PC-3 (cell line): ENCODE measurements around the gene FAM117B. TPM values are rescaled to one million over a fixed set of nuclear protein-coding genes. Genes with fewer than 3 reads are reported as not detected.

Experiments used
- ATAC-seq: fragments of 200-7000 bp; cut with Tn5 transposase; 2 replicates; pipeline ENCODE4 v1.9.1; 2020; ENCODE audit warnings: mild to moderate bottlenecking, moderate library complexity
- BruUV-seq: library from RNA; stranded (reverse); fragments of 400-500 nt; replicated peaks from 2 replicates; lab custom pipeline; 2021; lab: Mats Ljungman, UMichigan
- CTCF ChIA-PET: fragments of 300-600 bp; sonication (Branson Sonifier 250); formaldehyde crosslinking; loops from one replicate; lab custom pipeline; 2022; ENCODE audit warnings: antibody characterized with exemption; lab: Charles Lee
- POLR2A ChIA-PET: fragments of 300-600 bp; sonication (Branson Sonifier 250); formaldehyde crosslinking; loops from one replicate; lab custom pipeline; 2022; ENCODE audit warnings: antibody characterized with exemption; ENCODE audit not compliant: unreplicated experiment; lab: Charles Lee
- DNase-seq: peaks from one replicate; pipeline ENCODE4 v3.0.0-alpha.2; 2015
- H2AFZ ChIP-seq: fragments of 300-600 bp; sonication (generic); 2 replicates; pipeline ENCODE4 v1.6.0; 2016; ENCODE audit warnings: antibody characterized with exemption, low read length
- H3F3A ChIP-seq: fragments of 300-600 bp; sonication (generic); one replicate; pipeline ENCODE4 v1.6.0; 2017; ENCODE audit warnings: antibody characterized with exemption, low read length, control low read depth, mild to moderate bottlenecking; ENCODE audit not compliant: unreplicated experiment
- H3K27ac ChIP-seq: fragments of 300-600 bp; sonication (generic); 2 replicates; pipeline ENCODE4 v1.5.1; 2016; ENCODE audit warnings: mild to moderate bottlenecking, low read length
- H3K27me3 ChIP-seq: fragments of 300-600 bp; sonication (generic); 2 replicates; pipeline ENCODE4 v1.6.1; 2016; ENCODE audit warnings: low read length, mixed read lengths
- H3K36me3 ChIP-seq: fragments of 300-600 bp; sonication (generic); 2 replicates; pipeline ENCODE4 v1.6.1; 2016; ENCODE audit warnings: low read depth, mixed run types, low read length, mixed read lengths
- H3K4me1 ChIP-seq: fragments of 300-600 bp; sonication (generic); 2 replicates; pipeline ENCODE4 v1.5.1; 2016; ENCODE audit warnings: low read length; ENCODE audit not compliant: insufficient read depth
- H3K4me2 ChIP-seq: fragments of 300-600 bp; sonication (generic); 2 replicates; pipeline ENCODE4 v1.6.0; 2016; ENCODE audit warnings: low read length
- H3K4me3 ChIP-seq: fragments of 300-600 bp; sonication (generic); 2 replicates; pipeline ENCODE4 v1.5.1; 2016; ENCODE audit warnings: mild to moderate bottlenecking, low read length, mixed read lengths
- H3K79me2 ChIP-seq: fragments of 300-600 bp; sonication (generic); 2 replicates; pipeline ENCODE4 v1.6.1; 2017; ENCODE audit warnings: low read length, mixed read lengths
- H3K9ac ChIP-seq: fragments of 300-600 bp; sonication (generic); 2 replicates; pipeline ENCODE4 v1.6.0; 2016; ENCODE audit warnings: mild to moderate bottlenecking, low read length
- H3K9me2 ChIP-seq: fragments of 300-600 bp; sonication (generic); replicated peaks from 2 replicates; pipeline ENCODE4 v1.6.1; 2016; ENCODE audit warnings: mixed run types, low read length, mixed read lengths
- H3K9me3 ChIP-seq: fragments of 300-600 bp; sonication (generic); 2 replicates; pipeline ENCODE4 v1.6.1; 2016; ENCODE audit warnings: low read length, mixed read lengths
- H4K20me1 ChIP-seq: fragments of 300-600 bp; sonication (generic); 2 replicates; pipeline ENCODE4 v1.6.1; 2016; ENCODE audit warnings: low read length, mixed read lengths
- EZH2 ChIP-seq: fragments of 300-600 bp; sonication (generic); IDR thresholded peaks from one replicate; pipeline ENCODE4 v1.6.1; 2017; ENCODE audit warnings: antibody characterized with exemption, mild to moderate bottlenecking, low read length; ENCODE audit not compliant: unreplicated experiment
- EZH2phosphoT487 ChIP-seq: fragments of 300-600 bp; sonication (generic); IDR thresholded peaks from 2 replicates; pipeline ENCODE4 v1.6.1; 2018; ENCODE audit warnings: mild to moderate bottlenecking, antibody characterized with exemption, low read length, borderline replicate concordance
- intact Hi-C: fragments of 100-400 bp; cut with micrococcal nuclease; formaldehyde crosslinking; loops from 2 replicates; pipeline ENCODE4 v1.9.0; 2023
- total RNA-seq: library from RNA; depleted of rRNA; stranded (reverse); fragments of >200 nt; gene quantifications from 2 replicates; pipeline ENCODE4 v1.2.3, GENCODE V29; 2014
- TF ChIP-seq, protein P1 (sequence below): fragments of 300-600 bp; sonication (generic); conservative IDR thresholded peaks from 2 replicates; pipeline ENCODE4 v1.5.1; 2017; ENCODE audit warnings: antibody characterized with exemption, low read depth, mild to moderate bottlenecking, low read length

The FAM117B gene
- total RNA-seq, 1 experiment from 2014 or later = 2.2 TPM

DNA sequence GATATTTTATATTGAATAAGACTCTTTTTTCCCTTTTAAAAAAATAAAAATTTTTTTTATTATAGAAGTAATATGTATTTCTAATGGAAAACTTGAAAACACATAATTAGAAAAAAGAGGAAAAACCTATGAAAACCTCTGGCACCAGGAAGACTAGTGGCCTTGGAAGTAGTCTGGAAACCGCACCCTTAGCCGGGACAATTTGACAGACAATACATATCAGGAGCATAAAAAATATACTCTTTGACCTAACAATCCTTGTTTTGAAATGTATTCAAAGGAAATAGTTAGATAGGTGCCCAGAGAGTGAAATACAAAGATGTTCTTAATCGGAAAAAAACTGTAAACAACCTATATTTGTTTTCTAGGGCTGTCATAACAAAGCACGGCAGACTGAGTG, 34.9 kb upstream of the FAM117B start:
- POLR2A ChIA-PET = no interaction called here
- Histone ChIP-seq H3K9me3 (no peaks in the 10 kb centered on the region), H2AFZ (0 out of 2 replicates have a peak overlapping the region, but pooled peaks have one; percentile 19), H3K4me3 (no peak overlapping the region), H3F3A (no peaks in the 10 kb centered on the region), H3K9ac (no peak overlapping the region), H3K79me2 (no peaks in the 10 kb centered on the region), H3K4me2 (no peak overlapping the region), H3K9me2 (no peaks in the 10 kb centered on the region), H3K36me3 (no peaks in the 10 kb centered on the region), H3K27ac (no peak overlapping the region), H3K4me1 (no peaks in the 10 kb centered on the region), H3K27me3 (no peaks in the 10 kb centered on the region), H4K20me1 (no peaks in the 10 kb centered on the region)
- no TSS peak for BruUV-seq
- intact Hi-C loops = no loop called here
- ATAC-seq = no peak
- DNase-seq = no peak
- CTCF ChIA-PET = no interaction called here
- TF ChIP-seq, protein P1, sequence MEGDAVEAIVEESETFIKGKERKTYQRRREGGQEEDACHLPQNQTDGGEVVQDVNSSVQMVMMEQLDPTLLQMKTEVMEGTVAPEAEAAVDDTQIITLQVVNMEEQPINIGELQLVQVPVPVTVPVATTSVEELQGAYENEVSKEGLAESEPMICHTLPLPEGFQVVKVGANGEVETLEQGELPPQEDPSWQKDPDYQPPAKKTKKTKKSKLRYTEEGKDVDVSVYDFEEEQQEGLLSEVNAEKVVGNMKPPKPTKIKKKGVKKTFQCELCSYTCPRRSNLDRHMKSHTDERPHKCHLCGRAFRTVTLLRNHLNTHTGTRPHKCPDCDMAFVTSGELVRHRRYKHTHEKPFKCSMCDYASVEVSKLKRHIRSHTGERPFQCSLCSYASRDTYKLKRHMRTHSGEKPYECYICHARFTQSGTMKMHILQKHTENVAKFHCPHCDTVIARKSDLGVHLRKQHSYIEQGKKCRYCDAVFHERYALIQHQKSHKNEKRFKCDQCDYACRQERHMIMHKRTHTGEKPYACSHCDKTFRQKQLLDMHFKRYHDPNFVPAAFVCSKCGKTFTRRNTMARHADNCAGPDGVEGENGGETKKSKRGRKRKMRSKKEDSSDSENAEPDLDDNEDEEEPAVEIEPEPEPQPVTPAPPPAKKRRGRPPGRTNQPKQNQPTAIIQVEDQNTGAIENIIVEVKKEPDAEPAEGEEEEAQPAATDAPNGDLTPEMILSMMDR = no peak
- TF ChIP-seq EZH2 (no peak), EZH2phosphoT487 (no peak)

DNA sequence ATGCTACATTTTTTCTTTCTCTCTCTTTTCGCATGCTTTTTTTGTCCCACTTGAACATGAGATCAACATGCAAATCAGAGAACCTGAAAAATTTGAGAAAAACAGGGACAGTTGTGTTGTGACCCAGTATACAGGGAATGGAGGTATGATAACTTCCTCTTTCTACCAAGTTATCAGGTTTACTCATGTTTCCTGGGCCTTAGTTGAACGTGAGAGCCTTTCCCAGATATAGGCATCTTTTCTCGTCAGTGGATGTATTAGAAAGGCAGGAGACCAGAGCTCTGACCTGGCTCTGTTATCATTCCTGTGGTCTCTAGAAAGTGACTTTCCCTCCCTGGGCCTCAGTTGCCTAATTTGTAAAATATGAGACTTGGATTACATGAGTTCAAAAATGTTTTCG, 30.1 kb upstream of the FAM117B start:
- Histone ChIP-seq H3K4me2 (no peak overlapping the region), H2AFZ (no peak overlapping the region), H3K36me3 (no peaks in the 10 kb centered on the region), H4K20me1 (no peaks in the 10 kb centered on the region), H3K4me3 (no peak overlapping the region), H3K27me3 (no peaks in the 10 kb centered on the region), H3K9ac (no peak overlapping the region), H3F3A (no peaks in the 10 kb centered on the region), H3K27ac (no peak overlapping the region), H3K9me2 (no peaks in the 10 kb centered on the region), H3K9me3 (no peaks in the 10 kb centered on the region), H3K4me1 (no peaks in the 10 kb centered on the region), H3K79me2 (no peaks in the 10 kb centered on the region)
- intact Hi-C loops = no loop called here
- ChIA-PET POLR2A (no interaction called here), CTCF (no interaction called here)
- no peak for TF ChIP-seq EZH2
- TF ChIP-seq EZH2phosphoT487 = no peak
- TF ChIP-seq, protein P1 = no peak
- ATAC-seq (no peak), DNase-seq (no peak)
- BruUV-seq = no TSS peak

DNA sequence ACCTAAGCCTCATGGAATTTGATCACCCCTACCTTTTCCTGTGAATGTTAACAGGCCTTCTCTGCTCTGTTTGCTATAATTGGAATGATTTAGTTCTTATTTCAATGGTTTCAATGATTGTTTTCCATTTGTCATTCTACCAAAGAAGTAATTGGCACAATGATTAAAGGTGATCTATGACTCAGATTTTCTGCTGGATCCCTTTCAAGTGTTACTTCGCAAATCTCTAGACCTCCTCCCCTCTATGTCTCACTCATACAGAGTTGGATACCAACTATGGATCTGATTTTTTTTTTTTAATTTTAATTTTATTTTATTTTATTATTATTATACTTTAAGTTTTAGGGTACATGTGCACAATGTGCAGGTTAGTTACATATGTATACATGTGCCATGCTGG, 29.6 kb upstream of the FAM117B start:
- Histone ChIP-seq H3K4me1 (no peaks in the 10 kb centered on the region), H3K9me2 (no peaks in the 10 kb centered on the region), H3K27ac (no peak overlapping the region), H3K9ac (no peak overlapping the region), H3K4me2 (no peak overlapping the region), H4K20me1 (no peaks in the 10 kb centered on the region), H3K9me3 (no peaks in the 10 kb centered on the region), H3K4me3 (no peak overlapping the region), H3K36me3 (no peaks in the 10 kb centered on the region), H3F3A (no peaks in the 10 kb centered on the region), H3K79me2 (no peaks in the 10 kb centered on the region), H3K27me3 (no peaks in the 10 kb centered on the region), H2AFZ (no peak overlapping the region)
- ChIA-PET POLR2A (no interaction called here), CTCF (no interaction called here)
- intact Hi-C loops = no loop called here
- no TSS peak for BruUV-seq
- DNase-seq (peak; percentile 15), ATAC-seq (no peak)
- TF ChIP-seq, protein P1 = no peak
- no peak for TF ChIP-seq EZH2
- TF ChIP-seq EZH2phosphoT487 = no peak
